Retinal pigment epithelial cell (primary cell): ENCODE data around the gene SMTNL2.

ENCODE experiments used
- DNase-seq: peaks from one replicate; pipeline ENCODE4 v3.0.0-alpha.2; 2010; ENCODE audit warnings: low read depth
- H3K4me3 ChIP-seq: 2 replicates; pipeline ENCODE4 v1.5.1; 2011; ENCODE audit warnings: mild to moderate bottlenecking, low read length, control low read depth, moderate library complexity
- CTCF ChIP-seq: conservative IDR thresholded peaks from 2 replicates; pipeline ENCODE4 v1.5.1; 2011; ENCODE audit warnings: low read depth, low read length, control low read depth, inconsistent platforms

SMTNL2 gene

GRCh38 chr17:4562015-4562969 is 22.0 kb upstream of the SMTNL2 start:
- no peak overlapping the region for H3K4me3 ChIP-seq
- TF ChIP-seq CTCF = no peak
- no peak for DNase-seq

DNA sequence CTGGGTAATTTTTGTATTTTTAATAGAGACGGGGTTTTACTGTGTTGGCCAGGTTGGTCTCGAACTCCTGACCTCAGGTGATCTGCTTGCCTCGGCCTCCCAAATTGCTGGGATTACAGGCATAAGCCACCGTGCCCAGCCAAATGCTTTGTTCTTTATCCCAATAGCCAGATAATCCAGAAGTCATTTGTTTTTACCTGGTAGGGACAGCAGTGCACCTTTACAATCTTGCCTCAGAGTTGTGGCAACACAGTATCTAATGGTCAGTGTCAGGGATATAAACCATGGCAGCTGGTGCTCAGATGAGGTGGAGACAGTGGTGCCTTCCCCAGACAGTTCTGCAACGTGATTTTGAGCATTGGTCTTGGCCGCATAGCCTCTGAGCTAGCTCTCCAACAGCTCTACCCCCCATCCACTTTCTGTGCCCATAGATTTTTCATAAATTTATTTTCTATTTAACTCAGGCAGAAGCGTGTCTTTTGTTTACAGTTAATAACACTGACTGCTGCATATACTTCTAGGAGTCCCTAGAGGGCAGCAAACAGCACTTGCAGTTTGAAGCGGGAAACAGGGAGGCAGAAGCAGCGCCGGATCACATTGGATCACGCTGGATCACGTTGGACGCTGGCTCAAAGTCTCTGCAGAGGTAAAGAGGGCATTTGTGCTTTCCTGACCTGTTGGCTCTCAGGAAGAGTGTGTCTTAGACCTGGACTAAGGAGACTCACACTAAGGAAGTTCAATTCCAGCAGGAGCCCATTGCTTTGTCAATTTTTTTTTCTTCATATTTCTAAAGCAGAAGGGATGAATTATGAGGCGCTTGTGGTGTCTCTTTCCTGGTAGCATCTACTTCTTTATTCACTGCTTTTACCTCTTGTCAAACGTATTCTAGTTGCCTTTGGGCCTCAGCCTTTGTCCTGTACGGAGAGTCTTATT is 18.9 kb upstream of the SMTNL2 start:
- TF ChIP-seq CTCF = peak; percentile 90
- H3K4me3 ChIP-seq = no peak overlapping the region
- DNase-seq = peak; percentile 34

GRCh38 chr17:4566785-4567184 is 17.5 kb upstream of the SMTNL2 start:
- DNase-seq = no peak
- TF ChIP-seq CTCF = peak; percentile 82
- H3K4me3 ChIP-seq = no peak overlapping the region

- TF ChIP-seq CTCF = no peak
- H3K4me3 ChIP-seq = no peak overlapping the region
- DNase-seq = no peak
Observed at GRCh38 chr17:4569591-4569990, 14.7 kb upstream of the SMTNL2 start.

- no peak overlapping the region for H3K4me3 ChIP-seq
- no peak for DNase-seq
- no peak for TF ChIP-seq CTCF
Observed at GRCh38 chr17:4572131-4572530, 12.2 kb upstream of the SMTNL2 start.

GRCh38 chr17:4573115-4573514 is 11.2 kb upstream of the SMTNL2 start:
- no peak for DNase-seq
- no peak for TF ChIP-seq CTCF

More at GRCh38 chr17:4573115-4573514, 11.2 kb upstream of the SMTNL2 start:
- no peak overlapping the region for H3K4me3 ChIP-seq
